Suprapubic skin (tissue), 4 donors: ENCODE data around the gene LMOD1.

ENCODE experiments used
- EP300 ChIP-seq: sonication (generic); formaldehyde crosslinking; IDR thresholded peaks from one replicate; pipeline ENCODE4 v1.6.1; 2017; ENCODE audit warnings: antibody characterized with exemption
- POLR2A ChIP-seq, 2 donors: fragments of 450-650 bp; IDR thresholded peaks; one replicate each; pipeline ENCODE4 v1.6.1; 2017; ENCODE audit warnings: antibody characterized with exemption in 2 of 2, mild to moderate bottlenecking in 2 of 2, moderate library complexity in 2 of 2
- POLR2AphosphoS5 ChIP-seq, 3 donors: sonication (generic); formaldehyde crosslinking; IDR thresholded peaks; one replicate each; pipeline ENCODE4 v1.6.1; 2017; ENCODE audit warnings: antibody characterized with exemption in 3 of 3
- TF ChIP-seq, protein P1 (sequence below), 2 donors: fragments of 200-600 bp in 1 of 2; fragments of 450-650 bp in 1 of 2; sonication (generic) in 1 of 2; IDR thresholded peaks; one replicate each; pipeline ENCODE4 v1.5.1; 2016 to 2019; ENCODE audit warnings: antibody characterized with exemption in 2 of 2, mild to moderate bottlenecking in 1 of 2, moderate library complexity in 1 of 2

GRCh38 chr1:201964261-201964660 is 17.9 kb upstream of the LMOD1 start:
- TF ChIP-seq, protein P1, sequence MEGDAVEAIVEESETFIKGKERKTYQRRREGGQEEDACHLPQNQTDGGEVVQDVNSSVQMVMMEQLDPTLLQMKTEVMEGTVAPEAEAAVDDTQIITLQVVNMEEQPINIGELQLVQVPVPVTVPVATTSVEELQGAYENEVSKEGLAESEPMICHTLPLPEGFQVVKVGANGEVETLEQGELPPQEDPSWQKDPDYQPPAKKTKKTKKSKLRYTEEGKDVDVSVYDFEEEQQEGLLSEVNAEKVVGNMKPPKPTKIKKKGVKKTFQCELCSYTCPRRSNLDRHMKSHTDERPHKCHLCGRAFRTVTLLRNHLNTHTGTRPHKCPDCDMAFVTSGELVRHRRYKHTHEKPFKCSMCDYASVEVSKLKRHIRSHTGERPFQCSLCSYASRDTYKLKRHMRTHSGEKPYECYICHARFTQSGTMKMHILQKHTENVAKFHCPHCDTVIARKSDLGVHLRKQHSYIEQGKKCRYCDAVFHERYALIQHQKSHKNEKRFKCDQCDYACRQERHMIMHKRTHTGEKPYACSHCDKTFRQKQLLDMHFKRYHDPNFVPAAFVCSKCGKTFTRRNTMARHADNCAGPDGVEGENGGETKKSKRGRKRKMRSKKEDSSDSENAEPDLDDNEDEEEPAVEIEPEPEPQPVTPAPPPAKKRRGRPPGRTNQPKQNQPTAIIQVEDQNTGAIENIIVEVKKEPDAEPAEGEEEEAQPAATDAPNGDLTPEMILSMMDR (IDR thresholded peaks at IDR 0.05), result no peak
- no peak for TF ChIP-seq EP300
- TF ChIP-seq POLR2A (IDR thresholded peaks at IDR 0.05), result no peak
- TF ChIP-seq POLR2AphosphoS5 (IDR thresholded peaks at IDR 0.05), result no peak
